Lower lobe of right lung (tissue), 2 donors: ENCODE results near the gene CRAT. TPM values are rescaled to one million over a fixed set of nuclear protein-coding genes. Genes with fewer than 3 reads are reported as not detected.
A peak's percentile ranks its signal among the peaks of the same experiment; 100 is the strongest.

Experiments used
- ATAC-seq, 2 donors: fragments of 200-7000 bp; cut with Tn5 transposase; one replicate each; pipeline ENCODE4 v1.9.1; 2020 to 2022; ENCODE audit warnings: mild to moderate bottlenecking in 2 of 2, moderate library complexity in 2 of 2
- DNase-seq: peaks from one replicate; pipeline ENCODE4 v3.0.0-alpha.2; 2020
- H3K27ac ChIP-seq: fragments of 200-600 bp; one replicate; pipeline ENCODE4 v1.8.0; 2022
- H3K27me3 ChIP-seq: fragments of 200-600 bp; one replicate; pipeline ENCODE4 v1.8.0; 2022; ENCODE audit warnings: low read depth
- H3K36me3 ChIP-seq: fragments of 200-600 bp; one replicate; pipeline ENCODE4 v1.8.0; 2022; ENCODE audit warnings: mild to moderate bottlenecking
- H3K4me1 ChIP-seq: fragments of 200-600 bp; one replicate; pipeline ENCODE4 v1.8.0; 2022
- H3K4me3 ChIP-seq: fragments of 200-600 bp; one replicate; pipeline ENCODE4 v1.8.0; 2022; ENCODE audit warnings: mild to moderate bottlenecking
- H3K9me3 ChIP-seq: fragments of 200-600 bp; one replicate; pipeline ENCODE4 v1.8.0; 2022
- CTCF ChIP-seq: fragments of 200-600 bp; IDR thresholded peaks from one replicate; pipeline ENCODE4 v1.8.0; 2022; ENCODE audit warnings: antibody characterized with exemption, mild to moderate bottlenecking
- intact Hi-C: fragments of 100-400 bp; cut with DNase I; formaldehyde crosslinking; loops from one replicate; pipeline ENCODE4 v1.11.0; 2022
- total RNA-seq: library from RNA; stranded (reverse); fragmentation: NEBNext Ultra II Directional; extraction: Animal tissue kit (Norgen Biotek cat#: 25700); gene quantifications from one replicate; pipeline ENCODE4 v1.2.1, GENCODE V29; 2021
- donor health status: DM: no; HTN: yes; CAD: no; lungs with severe emphysema.

CRAT gene
- total RNA-seq, 1 donor from 2014 or later = 23.2 TPM

GRCh38 chr9:129140397-129141065 is 29.9 kb upstream of the CRAT start:
- Histone ChIP-seq H3K4me1 (peaks cover 83% of the 10 kb centered on the region), H3K36me3 (peaks cover 40% of the 10 kb centered on the region), H3K9me3 (no peaks in the 10 kb centered on the region), H3K27ac (peak overlapping the region; percentile 100), H3K27me3 (no peaks in the 10 kb centered on the region), H3K4me3 (peak overlapping the region; percentile 65)
- intact Hi-C loops = no loop called here
- peak; percentile 20 to 21 for ATAC-seq
- DNase-seq = no peak
- TF ChIP-seq CTCF = no peak

DNA sequence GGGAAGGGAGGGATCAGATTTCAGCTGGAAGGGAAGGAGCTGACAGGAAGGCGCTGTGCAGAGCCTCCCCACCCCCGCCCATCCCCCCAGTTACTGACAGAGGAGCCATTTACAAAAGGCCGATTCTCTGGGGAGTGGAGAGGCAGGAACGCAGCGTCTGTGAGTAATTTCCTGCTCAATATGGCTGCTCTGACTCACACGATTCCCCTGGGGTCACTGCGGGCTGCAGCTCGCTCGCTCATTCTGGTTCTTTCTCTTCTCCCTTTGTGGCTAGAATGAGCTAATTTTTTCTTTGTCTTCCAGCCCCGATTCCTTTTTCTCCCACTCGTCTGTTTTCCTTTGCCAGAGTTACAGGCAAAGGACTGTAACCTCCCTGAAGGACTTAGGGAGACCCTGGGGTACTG is 29.4 kb upstream of the CRAT start:
- Histone ChIP-seq H3K27ac (peak overlapping the region; percentile 100), H3K36me3 (peaks cover 45% of the 10 kb centered on the region), H3K4me3 (peak overlapping the region; percentile 65), H3K27me3 (no peaks in the 10 kb centered on the region), H3K9me3 (no peaks in the 10 kb centered on the region), H3K4me1 (peaks cover 78% of the 10 kb centered on the region)
- no peak for TF ChIP-seq CTCF
- intact Hi-C loops = loop anchor here (10.0 kb wide), 1 partner anchor 475 kb away; no protein-coding TSS in a partner anchor
- peak; percentile 86 for DNase-seq
- peak; percentile 87 to 89 for ATAC-seq

GRCh38 chr9:129139233-129139992 is 28.8 kb upstream of the CRAT start:
- intact Hi-C loops = loop anchor here (10.0 kb wide), 1 partner anchor 475 kb away; no protein-coding TSS in a partner anchor
- H3K4me3 ChIP-seq = peak overlapping the region; percentile 65
- peaks cover 50% of the 10 kb centered on the region for H3K36me3 ChIP-seq
- no peaks in the 10 kb centered on the region for H3K9me3 ChIP-seq
- DNase-seq (peak; percentile 71), ATAC-seq (peak; percentile 82)
- H3K27ac ChIP-seq = peak overlapping the region; percentile 100
- H3K27me3 ChIP-seq = no peaks in the 10 kb centered on the region
- peak; percentile 92 for TF ChIP-seq CTCF
- H3K4me1 ChIP-seq = peaks cover 74% of the 10 kb centered on the region

DNA sequence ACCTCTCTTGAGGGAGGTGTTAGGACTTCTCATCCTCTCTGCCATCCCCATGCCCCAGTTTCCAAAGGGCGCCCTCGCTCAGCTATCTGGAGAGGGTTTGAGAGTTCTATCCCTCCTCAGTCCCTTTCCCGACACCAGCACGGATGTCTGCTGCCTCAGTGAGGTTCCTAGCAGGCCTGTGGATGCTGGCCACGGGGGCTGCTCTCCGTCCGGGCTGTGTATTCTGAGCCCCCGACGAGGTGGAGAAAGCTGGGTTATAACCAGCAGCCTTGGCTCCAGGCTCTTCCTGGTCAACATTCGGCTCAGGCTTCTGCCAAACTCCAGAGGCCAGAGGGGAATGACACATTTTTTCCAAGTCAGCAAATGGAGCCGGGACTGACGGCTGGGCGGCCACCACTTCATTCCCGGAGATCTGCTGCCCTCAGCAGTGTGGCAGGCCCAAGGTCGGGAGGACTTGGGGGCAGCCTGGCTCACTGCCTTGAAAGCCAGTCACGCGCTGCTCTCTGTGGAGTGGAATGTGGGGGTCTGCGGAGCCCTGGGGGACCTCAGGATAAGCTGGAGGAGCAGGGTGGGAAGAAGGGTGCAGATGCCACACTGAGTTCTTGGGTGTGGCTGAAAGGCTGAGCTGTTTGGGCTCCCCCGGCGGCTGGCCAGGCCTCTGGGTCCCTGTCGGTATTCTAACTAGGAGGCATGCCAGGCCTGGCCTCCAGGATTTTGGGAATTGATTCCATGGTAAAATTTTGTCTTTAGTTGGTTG is 28.1 kb upstream of the CRAT start:
- peak overlapping the region; percentile 65 for H3K4me3 ChIP-seq
- DNase-seq = no peak
- no peaks in the 10 kb centered on the region for H3K9me3 ChIP-seq
- TF ChIP-seq CTCF = no peak
- H3K36me3 ChIP-seq = peaks cover 50% of the 10 kb centered on the region
- peak in 1 of 2 donors; percentile 1 for ATAC-seq
- H3K27me3 ChIP-seq = no peaks in the 10 kb centered on the region
- peak overlapping the region; percentile 100 for H3K27ac ChIP-seq
- peaks cover 68% of the 10 kb centered on the region for H3K4me1 ChIP-seq
- intact Hi-C loops = loop anchor here (10.0 kb wide), 1 partner anchor 476 kb away; no protein-coding TSS in a partner anchor

DNA sequence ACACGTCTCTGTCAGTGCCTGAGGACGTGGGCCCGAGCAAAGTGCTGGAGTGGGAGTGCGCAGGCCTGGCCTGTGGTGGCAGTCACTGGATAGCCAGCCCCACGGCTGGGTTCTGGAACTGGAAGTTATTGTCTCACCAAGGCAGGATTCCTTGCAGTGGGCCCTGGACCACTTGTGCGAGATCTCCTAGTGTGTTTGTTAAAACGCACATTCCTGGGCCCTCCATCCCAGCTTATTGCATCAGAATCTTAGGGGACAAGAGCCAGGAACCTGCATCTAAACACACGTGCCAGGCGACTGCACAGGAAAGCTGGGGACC is 27.5 kb upstream of the CRAT start:
- ATAC-seq (no peak), DNase-seq (no peak)
- intact Hi-C loops = loop anchor here (10.0 kb wide), 1 partner anchor 477 kb away; no protein-coding TSS in a partner anchor
- peak overlapping the region; percentile 65 for H3K4me3 ChIP-seq
- peaks cover 56% of the 10 kb centered on the region for H3K36me3 ChIP-seq
- no peak for TF ChIP-seq CTCF
- H3K27ac ChIP-seq = peak overlapping the region; percentile 100
- H3K4me1 ChIP-seq = peaks cover 62% of the 10 kb centered on the region
- H3K9me3 ChIP-seq = no peaks in the 10 kb centered on the region
- no peaks in the 10 kb centered on the region for H3K27me3 ChIP-seq
